Bronchial epithelial cell (primary cell): ENCODE measurements around the gene JADE3. TPM values are rescaled to one million over a fixed set of nuclear protein-coding genes. Genes with fewer than 3 reads are reported as not detected.

Experiments used
- DNase-seq: peaks from one replicate; pipeline ENCODE4 v3.0.0-alpha.2; 2010; ENCODE audit warnings: low read depth
- FAIRE-seq: peaks from 2 replicates; lab custom pipeline; 2011; peaks lifted over from hg19 to GRCh38; lab: Jason Lieb, UNC
- H3K27me3 ChIP-seq: 2 replicates; pipeline ENCODE4 v1.5.1; 2011; ENCODE audit warnings: low read length; ENCODE audit not compliant: control insufficient read depth, insufficient read depth
- H3K36me3 ChIP-seq: 2 replicates; pipeline ENCODE4 v1.5.1; 2011; ENCODE audit warnings: low read length; ENCODE audit not compliant: control insufficient read depth, insufficient read depth
- H3K4me3 ChIP-seq: 2 replicates; pipeline ENCODE4 v1.5.1; 2011; ENCODE audit warnings: mild to moderate bottlenecking, low read depth, low read length, control low read depth
- total RNA-seq: library from RNA; depleted of rRNA; stranded (reverse); fragments of >200 nt; gene quantifications from 2 replicates; pipeline ENCODE4 v1.2.1, GENCODE V29; 2014
- TF ChIP-seq, protein P1 (sequence below): IDR thresholded peaks from 2 replicates; pipeline ENCODE4 v1.5.1; 2011; ENCODE audit warnings: mild to moderate bottlenecking, moderate library complexity, low read length, control low read depth, inconsistent platforms; ENCODE audit not compliant: insufficient read depth, severe bottlenecking

The JADE3 gene
- total RNA-seq, 1 donor from 2014 or later = 5.5 TPM

- TF ChIP-seq, protein P1, sequence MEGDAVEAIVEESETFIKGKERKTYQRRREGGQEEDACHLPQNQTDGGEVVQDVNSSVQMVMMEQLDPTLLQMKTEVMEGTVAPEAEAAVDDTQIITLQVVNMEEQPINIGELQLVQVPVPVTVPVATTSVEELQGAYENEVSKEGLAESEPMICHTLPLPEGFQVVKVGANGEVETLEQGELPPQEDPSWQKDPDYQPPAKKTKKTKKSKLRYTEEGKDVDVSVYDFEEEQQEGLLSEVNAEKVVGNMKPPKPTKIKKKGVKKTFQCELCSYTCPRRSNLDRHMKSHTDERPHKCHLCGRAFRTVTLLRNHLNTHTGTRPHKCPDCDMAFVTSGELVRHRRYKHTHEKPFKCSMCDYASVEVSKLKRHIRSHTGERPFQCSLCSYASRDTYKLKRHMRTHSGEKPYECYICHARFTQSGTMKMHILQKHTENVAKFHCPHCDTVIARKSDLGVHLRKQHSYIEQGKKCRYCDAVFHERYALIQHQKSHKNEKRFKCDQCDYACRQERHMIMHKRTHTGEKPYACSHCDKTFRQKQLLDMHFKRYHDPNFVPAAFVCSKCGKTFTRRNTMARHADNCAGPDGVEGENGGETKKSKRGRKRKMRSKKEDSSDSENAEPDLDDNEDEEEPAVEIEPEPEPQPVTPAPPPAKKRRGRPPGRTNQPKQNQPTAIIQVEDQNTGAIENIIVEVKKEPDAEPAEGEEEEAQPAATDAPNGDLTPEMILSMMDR = no peak
- H3K27me3 ChIP-seq = no peaks in the 10 kb centered on the region
- H3K4me3 ChIP-seq = no peak overlapping the region
- no peaks in the 10 kb centered on the region for H3K36me3 ChIP-seq
- no peak for FAIRE-seq
- DNase-seq = no peak
Observed at GRCh38 chrX:46957297-46957696, 45.1 kb downstream of the JADE3 start.

DNA sequence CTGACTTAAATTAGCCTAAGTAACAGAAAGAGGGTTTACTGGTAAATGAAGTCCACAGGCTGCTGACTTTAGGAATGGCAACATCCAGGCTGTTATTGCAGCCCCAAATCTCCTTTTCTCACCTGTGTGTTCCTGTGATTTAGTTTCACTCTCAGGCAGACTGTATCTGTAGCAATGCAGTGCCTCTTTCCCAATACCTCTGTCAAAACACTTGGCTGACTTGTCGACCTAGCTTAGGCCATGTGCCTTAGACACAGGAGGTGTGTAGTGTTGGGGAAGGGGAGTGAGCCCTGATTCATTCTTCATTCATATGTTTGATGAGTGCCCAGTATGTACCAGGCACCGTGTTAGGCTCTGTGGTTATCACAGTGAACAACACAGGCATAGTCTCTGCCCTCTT is 46.9 kb downstream of the JADE3 start:
- no peak overlapping the region for H3K4me3 ChIP-seq
- H3K36me3 ChIP-seq = no peaks in the 10 kb centered on the region
- TF ChIP-seq, protein P1 = no peak
- DNase-seq (peak; percentile 16), FAIRE-seq (no peak)
- H3K27me3 ChIP-seq = no peaks in the 10 kb centered on the region

DNA sequence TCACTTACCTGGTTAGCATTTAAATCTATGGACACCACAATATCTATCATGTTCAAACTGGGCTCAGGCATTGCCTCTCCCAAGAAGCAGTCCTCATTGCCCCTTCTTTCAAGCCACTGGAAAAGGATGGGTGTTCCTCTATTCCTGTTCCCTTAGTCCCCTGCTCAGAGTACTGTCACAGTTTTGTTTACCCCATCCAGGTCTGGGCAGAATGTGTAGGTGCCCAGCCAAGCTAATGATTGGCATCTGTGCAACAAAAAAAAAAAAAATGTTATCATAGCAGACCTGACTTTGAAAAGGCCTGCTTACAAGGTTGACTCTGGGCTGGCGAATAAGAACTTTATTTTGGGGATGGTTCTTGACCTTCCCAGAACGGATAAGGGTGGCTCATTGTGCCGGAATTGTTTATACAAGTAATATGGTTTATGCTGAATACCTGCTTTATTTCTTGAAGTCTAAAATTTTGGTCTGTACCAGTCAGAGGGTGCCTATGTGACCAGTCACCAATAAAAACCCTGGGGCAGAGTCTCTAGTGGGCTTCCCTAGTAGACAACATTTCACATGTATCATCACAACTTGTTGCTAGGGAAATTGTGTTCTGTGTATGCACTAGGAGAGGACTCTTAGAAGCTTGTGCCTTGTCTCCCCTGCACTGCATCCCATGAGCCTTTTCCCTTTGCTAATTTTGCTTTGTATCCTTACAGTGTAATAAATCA is 47.9 kb downstream of the JADE3 start:
- FAIRE-seq = no peak

DNA sequence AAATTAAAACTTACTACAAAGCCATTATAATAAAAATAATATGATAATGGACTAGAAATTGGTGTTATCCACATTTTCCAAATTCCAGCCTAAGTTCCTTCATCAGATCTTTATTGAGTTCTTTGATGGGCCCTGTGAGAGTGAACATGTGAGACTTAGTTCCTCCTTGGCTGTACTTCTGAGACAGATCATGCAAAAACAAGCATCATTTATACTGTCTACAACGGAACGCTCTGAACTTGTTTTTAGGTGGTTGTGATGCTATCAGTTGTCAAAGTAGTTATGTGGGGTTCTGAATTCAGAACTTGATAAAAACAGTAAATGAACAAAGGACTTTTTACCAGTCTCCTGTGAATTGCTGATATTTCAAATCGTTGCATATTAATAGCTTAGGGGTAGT is 48.9 kb downstream of the JADE3 start:
- Histone ChIP-seq H3K36me3 (no peaks in the 10 kb centered on the region), H3K27me3 (no peaks in the 10 kb centered on the region), H3K4me3 (no peak overlapping the region)
- no peak for FAIRE-seq
- TF ChIP-seq, protein P1 = no peak
- no peak for DNase-seq

More for the DNA sequence above, 47.9 kb downstream of the JADE3 start:
- TF ChIP-seq, protein P1 = no peak
- no peak for DNase-seq
- Histone ChIP-seq H3K36me3 (no peaks in the 10 kb centered on the region), H3K4me3 (no peak overlapping the region), H3K27me3 (no peaks in the 10 kb centered on the region)

DNA sequence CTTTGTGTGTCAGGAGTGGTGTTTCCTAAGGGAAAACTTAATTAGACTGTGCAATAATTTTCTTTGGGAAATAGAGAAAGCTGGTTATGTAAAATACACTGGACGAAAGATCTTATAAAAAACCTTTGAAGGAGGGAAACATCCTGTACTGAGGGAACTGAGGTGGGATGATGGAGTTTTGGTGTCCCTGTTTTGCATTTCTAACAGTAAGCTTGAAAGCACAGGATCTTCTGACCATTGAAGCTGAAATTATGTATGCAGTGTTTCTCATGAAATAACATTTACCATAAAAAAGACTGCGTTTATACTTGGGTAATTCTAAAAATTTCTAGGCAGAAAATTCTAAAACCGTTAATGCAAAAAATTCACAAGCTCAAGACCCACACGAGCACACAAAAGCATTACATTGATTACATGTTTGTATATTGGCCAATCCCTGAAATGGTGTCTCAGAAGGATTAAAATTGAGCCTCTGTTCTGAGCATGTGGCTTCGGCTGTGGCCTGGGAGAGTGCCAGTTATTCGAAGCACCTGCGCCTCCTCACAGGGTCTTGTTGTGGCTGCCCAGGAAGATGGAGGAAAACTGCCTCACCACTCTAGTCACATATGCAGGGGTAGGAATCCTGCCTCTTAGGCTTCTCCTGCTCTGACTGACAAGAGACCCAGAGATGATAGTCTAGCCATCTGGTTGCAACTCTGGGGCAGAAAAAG is 49.5 kb downstream of the JADE3 start:
- DNase-seq = no peak
- TF ChIP-seq, protein P1 = no peak

More for the DNA sequence above, 49.5 kb downstream of the JADE3 start:
- H3K4me3 ChIP-seq = no peak overlapping the region
- no peaks in the 10 kb centered on the region for H3K36me3 ChIP-seq
- H3K27me3 ChIP-seq = no peaks in the 10 kb centered on the region
- no peak for FAIRE-seq
